IPS-18c (cell line): ENCODE measurements around the gene OGFOD2.
"Not testable (repeated sequence)": the region's sequence is repeated elsewhere in the genome, so short reads cannot be mapped to it uniquely, and the experiment has no call there.

ENCODE experiments used
- H3K4me3 ChIP-seq: 2 replicates; pipeline ENCODE4 v1.7.0; 2013; ENCODE audit warnings: low read depth, mild to moderate bottlenecking, low read length, moderate library complexity; ENCODE audit not compliant: insufficient read depth
- H3K9me3 ChIP-seq: one replicate; pipeline ENCODE4 v1.6.1; 2013; ENCODE audit warnings: mild to moderate bottlenecking, low read length, moderate library complexity; ENCODE audit not compliant: control insufficient read depth, insufficient read depth

OGFOD2 gene

DNA sequence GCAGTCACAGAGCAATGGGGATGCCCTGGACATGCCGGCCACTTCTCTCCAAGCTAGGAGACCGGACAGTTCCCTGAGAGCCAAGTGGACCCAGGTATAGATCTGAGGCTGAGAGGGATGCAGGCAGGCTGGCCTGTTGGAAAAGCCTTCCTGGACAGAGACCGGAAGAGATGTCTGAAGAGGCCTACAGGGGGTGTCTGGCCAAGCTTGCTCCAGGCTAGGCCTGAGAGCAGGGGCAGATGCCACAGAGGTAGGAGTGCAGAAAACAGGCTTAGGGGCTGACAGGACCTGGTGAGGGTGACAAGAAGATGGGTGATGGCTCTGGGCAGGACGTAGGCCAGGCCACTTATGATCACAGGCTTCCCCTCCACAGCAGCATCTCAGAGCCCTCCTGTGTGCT lies 35.6 kb downstream of the OGFOD2 start:
- Histone ChIP-seq H3K9me3 (no peaks in the 10 kb centered on the region), H3K4me3 (no peak overlapping the region)

GRCh38 chr12:123011701-123012100 lies 36.7 kb downstream of the OGFOD2 start:
- Histone ChIP-seq H3K4me3 (no peak overlapping the region), H3K9me3 (no peaks in the 10 kb centered on the region)

GRCh38 chr12:123013185-123014095 lies 38.4 kb downstream of the OGFOD2 start:
- H3K4me3 ChIP-seq = no peak overlapping the region
- no peaks in the 10 kb centered on the region for H3K9me3 ChIP-seq

- not testable (repeated sequence) for H3K9me3 ChIP-seq, H3K4me3 ChIP-seq
These were observed 39.4 kb downstream of the OGFOD2 start for GRCh38 chr12:123014473-123014872.

DNA sequence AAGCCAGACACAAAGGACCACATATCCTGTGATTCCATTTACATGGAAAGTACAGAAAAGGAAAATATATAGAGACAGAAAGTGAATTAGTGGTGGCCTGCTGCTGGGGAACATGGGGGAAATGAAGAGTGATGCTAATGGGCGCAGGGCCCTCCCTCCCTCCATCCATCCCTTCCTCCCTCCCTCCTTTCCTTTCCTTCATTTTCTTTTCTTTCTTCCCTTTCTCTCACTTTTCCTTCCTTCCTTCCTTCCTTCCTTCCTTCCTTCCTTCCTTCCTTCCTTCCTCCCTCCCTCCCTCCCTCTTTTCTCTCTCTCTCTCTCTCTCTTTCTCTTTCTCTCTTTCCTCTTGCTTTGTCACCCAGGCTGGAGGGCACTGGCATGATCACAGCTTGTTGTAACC lies 42.7 kb downstream of the OGFOD2 start:
- no peaks in the 10 kb centered on the region for H3K9me3 ChIP-seq
- no peak overlapping the region for H3K4me3 ChIP-seq

DNA sequence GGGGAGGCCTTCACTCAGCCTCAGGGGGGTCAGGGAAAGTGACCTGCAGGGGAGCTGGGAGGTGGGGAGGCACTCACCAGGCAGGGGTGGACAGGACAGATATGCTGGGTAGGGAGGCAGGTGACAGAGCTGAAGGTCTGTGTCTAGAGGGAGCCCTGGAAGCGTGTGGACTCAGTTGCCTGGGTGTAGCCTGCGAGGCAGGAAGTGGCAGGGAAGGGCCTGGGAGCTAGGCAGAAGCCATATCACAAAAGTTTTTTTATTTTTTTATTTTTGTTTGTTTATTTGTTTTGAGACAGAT lies 44.7 kb downstream of the OGFOD2 start:
- Histone ChIP-seq H3K9me3 (no peaks in the 10 kb centered on the region), H3K4me3 (no peak overlapping the region)

DNA sequence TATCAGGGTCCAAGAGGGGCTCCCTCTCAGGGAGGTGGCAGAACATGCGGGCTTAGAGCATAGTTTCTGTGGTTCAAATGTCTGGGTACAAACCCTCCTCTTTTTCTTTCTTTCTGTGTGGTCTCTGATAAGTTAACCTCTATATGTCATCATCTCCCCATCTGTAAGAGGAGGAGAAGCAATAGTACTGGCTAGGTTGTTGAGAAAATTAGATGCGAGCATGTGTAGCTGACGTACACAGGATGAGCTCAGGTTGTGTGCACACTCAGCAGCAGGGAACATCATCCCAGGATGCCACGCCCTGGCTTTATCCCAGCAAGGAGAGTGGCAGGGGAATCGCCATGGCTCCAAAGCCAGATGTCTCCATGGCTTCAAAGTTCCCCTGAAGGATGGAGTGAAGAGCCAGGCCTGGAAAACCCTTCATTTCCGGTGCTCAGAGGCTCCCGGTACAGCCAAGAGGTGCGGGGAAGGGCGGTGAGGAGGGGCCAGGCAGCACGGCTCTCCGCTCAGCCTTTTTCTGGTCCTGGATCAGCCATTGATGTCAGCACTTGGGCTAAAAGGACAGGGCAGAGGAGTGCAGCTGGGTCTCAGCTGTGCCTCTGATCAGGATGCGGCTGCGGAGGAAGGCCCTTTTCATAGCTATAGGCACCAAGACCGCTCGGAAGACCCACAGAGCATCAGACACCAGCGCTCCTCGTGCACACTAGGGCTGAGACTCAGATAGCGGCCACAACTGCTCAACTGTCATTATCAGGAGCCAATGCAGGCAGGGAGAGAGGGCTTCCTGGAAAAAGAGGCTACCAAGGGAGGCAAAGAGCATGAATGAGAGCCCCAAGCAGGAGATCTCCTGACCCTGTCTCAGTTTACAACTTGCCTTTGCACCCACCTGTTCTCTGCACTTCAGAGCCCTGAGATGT lies 46.9 kb downstream of the OGFOD2 start:
- no peaks in the 10 kb centered on the region for H3K9me3 ChIP-seq
- H3K4me3 ChIP-seq = no peak overlapping the region

GRCh38 chr12:123022846-123023245 lies 47.8 kb downstream of the OGFOD2 start:
- Histone ChIP-seq H3K4me3 (no peak overlapping the region), H3K9me3 (no peaks in the 10 kb centered on the region)

- no peaks in the 10 kb centered on the region for H3K9me3 ChIP-seq
- no peak overlapping the region for H3K4me3 ChIP-seq
These were observed 49.9 kb downstream of the OGFOD2 start for GRCh38 chr12:123024819-123025391.

DNA sequence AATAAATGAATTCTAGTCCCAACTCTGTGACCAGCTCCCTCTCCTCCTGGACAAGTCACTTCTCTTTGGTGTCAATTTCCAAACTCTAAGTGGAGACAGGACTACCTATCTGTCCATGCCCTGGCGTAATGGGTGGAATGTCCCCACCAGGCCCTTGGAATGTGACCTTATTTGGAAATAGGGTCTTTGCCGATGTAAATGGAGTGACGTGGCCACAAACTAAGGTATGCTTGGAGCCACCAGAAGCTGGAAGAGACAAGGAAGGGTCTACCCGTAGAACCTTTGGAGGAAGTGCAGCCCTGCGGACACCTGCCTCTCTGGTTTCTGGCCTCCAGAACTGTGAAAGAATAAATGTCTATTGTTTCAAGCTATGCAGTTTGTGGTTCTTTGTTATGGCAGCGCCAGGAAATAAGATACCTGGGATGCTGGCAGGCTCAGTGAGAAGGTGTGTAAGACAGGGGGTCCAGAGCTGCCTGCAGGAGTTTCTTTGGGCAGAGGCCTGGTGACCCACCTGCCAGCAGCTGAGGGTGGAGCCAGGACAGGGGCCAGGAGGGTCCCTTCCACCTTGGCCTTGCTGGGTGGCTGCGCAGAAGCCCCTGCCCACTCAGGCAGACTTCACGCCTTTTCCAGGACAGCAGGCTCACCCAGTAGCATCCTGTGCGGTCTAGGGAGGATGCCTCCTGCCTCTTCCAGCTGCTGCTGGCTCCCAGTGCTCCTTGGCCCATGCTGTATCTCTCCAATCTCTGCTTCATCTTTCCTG lies 51.2 kb downstream of the OGFOD2 start:
- no peak overlapping the region for H3K4me3 ChIP-seq

DNA sequence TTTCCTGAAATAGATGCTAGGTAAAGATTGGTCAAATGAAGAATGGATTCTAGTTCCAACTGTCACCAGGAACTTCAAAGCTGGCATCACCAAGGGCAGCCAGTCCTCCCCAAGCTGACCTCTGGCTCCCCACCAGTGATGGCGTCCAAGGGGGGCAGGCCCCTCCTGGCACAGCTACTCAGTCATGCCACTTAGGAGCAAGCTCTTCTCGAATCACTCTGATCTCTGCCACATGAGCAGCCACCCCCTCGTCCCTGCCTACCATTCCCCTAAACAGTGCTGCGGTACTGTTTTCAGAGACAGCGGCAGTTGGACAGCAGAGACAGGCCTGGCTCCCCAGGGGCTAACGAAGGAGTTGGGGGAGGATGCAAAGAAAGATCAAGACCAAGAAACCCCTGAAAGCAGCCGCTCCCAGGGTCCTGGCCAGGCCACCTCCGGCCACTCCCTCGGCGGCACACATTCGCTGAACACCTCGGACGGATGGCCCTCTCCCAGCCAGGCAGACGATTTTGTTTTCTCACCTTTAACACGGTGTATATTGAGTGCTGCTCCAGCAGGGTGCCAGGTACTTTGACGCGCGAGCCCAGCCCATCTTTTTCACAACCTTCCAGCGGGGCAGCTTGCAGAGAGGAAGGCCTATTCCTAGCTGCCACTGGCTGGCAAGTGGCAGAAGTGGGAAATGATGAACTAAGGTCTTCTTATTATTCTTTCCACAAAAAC lies 52.8 kb downstream of the OGFOD2 start:
- Histone ChIP-seq H3K9me3 (no peaks in the 10 kb centered on the region), H3K4me3 (no peak overlapping the region)

More for the DNA sequence above, 51.2 kb downstream of the OGFOD2 start:
- no peaks in the 10 kb centered on the region for H3K9me3 ChIP-seq

DNA sequence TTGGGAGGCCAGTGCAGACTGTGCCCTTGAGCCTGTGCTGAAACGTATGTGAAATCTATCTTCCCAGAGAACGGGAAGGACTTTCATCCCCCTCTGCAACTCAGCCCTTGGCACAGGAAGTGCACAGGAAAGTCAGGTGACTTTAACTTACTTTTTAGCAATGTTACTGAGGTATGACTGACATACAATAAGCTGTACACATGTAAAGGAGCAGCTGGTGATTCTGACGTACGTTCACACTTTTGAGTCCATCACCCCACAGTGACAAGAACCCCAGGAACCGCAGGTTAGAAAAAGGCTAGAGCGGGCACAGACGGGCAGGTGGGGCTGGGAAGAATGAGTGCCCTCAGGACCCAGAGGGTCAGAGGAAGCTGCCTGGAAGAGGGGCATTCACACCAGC lies 53.4 kb downstream of the OGFOD2 start:
- H3K9me3 ChIP-seq = no peaks in the 10 kb centered on the region
- no peak overlapping the region for H3K4me3 ChIP-seq

DNA sequence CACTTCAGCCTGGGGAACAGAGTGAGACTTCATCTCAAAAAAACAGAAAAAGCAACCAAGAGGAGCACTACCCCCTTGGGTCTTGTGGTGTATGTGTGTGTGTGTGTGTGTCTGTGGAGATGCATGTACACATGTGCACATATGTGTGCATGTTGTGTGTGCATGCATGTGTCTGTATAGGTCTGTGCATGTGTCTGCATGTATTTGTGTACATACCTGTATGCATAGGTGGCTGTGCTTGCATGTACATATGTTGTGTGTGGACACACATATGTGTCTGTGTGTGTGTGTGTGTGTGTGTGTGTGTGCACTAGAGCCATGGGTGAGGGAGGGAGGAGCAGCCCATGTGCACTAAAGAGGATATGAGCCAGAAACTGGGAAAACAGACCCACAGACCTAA lies 54.5 kb downstream of the OGFOD2 start:
- no peak overlapping the region for H3K4me3 ChIP-seq

More for the DNA sequence above, 54.5 kb downstream of the OGFOD2 start:
- no peaks in the 10 kb centered on the region for H3K9me3 ChIP-seq
